H7 (cell line): Measurements from ENCODE around the gene RCN1. TPM values are rescaled to one million over a fixed set of nuclear protein-coding genes. Genes with fewer than 3 reads are reported as not detected.

Experiments
- DNase-seq: peaks from one replicate; pipeline ENCODE4 v3.0.0; 2012
- H3K27me3 ChIP-seq: 2 replicates; pipeline ENCODE4 v1.6.0; 2011; ENCODE audit warnings: mild to moderate bottlenecking, low read length; ENCODE audit not compliant: control insufficient read depth, insufficient read depth
- H3K36me3 ChIP-seq: replicated peaks from 2 replicates; pipeline ENCODE4 v1.5.1; 2011; ENCODE audit warnings: low read length; ENCODE audit not compliant: control insufficient read depth, insufficient read depth
- H3K4me3 ChIP-seq: 2 replicates; pipeline ENCODE4 v1.5.1; 2011; ENCODE audit warnings: low read depth, mild to moderate bottlenecking, control low read depth, low read length, moderate library complexity; ENCODE audit not compliant: insufficient read depth
- total RNA-seq: library from RNA; depleted of rRNA; stranded (reverse); fragments of >200 nt; shearing (Covaris generic); gene quantifications from 2 replicates; pipeline ENCODE4 v1.2.3, GENCODE V29; 2014

The RCN1 gene
- total RNA-seq, 1 experiment from 2014 or later, result 84.2 TPM

DNA sequence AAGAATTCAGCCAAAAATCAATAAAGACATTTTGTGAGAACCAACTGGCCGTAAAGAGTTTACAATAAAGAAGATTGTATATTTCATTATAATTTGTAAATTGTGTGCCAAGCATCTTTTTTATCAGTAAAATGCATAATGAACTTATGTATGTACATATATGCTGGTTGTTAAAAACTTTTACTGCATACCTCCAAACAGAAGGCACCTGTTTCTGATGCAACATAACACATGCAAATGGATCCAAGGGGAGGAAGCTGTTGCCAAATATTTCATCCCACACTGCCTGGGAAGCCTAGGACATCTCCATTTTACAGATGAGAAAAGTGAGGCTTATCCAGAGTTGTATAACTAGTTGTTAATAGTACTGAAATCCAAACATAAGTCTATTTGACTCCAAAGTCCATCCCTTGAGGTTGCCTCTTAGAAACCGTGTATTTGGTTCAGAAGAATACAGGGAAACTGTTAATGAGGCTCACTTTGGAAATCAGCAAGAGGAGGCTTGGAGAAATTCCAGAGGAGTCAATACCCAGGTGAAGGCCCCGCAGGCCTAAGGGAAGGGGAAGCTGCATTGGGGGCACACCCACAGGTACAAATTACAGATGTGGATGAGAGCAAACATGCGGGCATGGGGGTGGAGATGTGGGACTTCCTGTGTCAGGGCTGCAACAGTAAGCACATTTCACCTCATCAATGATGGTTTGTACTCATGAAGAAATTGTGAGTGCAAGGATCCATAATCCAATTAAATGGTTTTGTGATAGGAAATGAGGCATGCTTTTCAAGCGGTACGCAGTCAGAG is 51.1 kb downstream of the RCN1 start:
- Histone ChIP-seq H3K27me3 (no peaks in the 10 kb centered on the region), H3K36me3 (no peaks in the 10 kb centered on the region), H3K4me3 (no peak overlapping the region)
- no peak for DNase-seq

DNA sequence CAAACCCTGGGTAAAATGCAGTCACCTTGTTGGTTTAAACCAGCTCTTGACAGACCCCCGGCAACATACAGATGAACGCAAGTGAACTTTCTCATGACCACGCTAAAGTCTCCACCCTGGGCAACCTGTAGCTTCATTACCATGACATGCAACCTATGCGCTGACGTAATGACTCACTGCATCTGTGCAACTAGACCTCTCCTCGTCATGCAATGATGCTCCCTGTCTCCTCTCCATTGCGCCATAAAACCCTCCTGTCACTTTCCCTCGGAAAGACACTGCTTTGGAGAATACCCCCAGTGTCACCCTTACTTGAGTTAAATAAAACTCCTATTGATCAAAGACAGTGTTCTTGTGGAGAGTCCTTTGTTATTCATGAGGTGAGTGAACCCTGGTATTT is 52.5 kb downstream of the RCN1 start:
- H3K27me3 ChIP-seq, result no peaks in the 10 kb centered on the region
- H3K36me3 ChIP-seq, result no peaks in the 10 kb centered on the region
- no peak for DNase-seq
- no peak overlapping the region for H3K4me3 ChIP-seq

DNA sequence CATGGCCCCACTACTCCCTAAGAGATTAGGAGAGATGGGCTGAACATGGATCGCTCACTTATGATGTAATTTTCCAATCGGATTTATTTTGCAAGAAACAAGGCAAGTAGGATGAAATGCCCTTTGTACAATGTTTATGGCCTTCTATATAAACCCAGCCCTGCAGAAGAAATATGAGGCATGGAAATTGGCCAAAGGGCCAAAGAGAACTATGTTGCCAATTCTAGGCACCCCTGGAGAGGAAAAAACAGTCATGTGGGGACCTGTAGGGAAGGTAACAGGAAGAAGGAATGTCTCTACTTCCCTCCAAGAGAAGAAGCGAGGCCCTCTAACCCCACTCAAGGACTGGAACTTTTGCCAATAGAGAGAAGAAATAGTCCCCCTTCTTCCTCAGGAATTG is 54.4 kb downstream of the RCN1 start:
- Histone ChIP-seq H3K27me3 (no peaks in the 10 kb centered on the region), H3K4me3 (no peak overlapping the region), H3K36me3 (no peaks in the 10 kb centered on the region)
- no peak for DNase-seq

DNA sequence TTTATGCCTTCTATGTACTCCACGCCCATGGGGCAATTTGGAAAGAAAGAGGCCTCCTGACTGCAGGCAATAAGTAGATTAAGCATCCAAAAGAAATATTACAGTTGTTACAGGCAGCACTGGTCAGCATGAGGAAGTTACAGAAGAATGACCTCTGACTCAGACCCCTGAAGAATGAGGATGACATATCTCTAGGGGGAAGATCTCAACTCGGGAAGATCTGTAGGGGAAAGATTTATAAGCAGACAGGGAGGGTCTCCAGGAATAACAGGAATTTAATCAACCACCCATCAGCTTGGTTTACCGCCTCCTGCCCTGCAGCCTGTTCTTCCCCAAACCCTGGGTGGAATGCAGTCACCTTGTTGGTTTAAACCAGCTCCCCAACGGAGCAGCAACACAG is 58.0 kb downstream of the RCN1 start:
- H3K4me3 ChIP-seq, result no peak overlapping the region
- no peak for DNase-seq
- no peaks in the 10 kb centered on the region for H3K27me3 ChIP-seq
- no peaks in the 10 kb centered on the region for H3K36me3 ChIP-seq

DNA sequence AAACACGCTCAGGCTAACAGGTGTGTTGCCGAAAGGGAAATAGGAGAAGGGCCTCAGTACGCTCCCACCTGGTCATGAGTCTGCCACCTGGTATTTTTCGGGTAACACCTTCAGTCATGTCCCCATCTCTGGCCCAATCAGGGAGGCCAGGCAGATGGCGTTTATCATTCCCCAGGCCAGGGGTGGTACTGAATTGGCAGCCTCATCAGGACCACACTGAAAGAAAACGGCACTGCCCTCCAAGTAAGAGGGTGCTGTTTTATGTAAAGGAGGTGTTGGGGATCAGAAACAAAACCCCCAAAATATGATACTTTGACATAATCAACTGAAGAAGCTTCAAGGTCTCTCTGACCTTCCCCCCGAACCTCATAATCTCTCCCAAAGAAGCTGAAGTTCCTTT is 58.9 kb downstream of the RCN1 start:
- Histone ChIP-seq H3K36me3 (no peaks in the 10 kb centered on the region), H3K4me3 (no peak overlapping the region), H3K27me3 (no peaks in the 10 kb centered on the region)
- no peak for DNase-seq

DNA sequence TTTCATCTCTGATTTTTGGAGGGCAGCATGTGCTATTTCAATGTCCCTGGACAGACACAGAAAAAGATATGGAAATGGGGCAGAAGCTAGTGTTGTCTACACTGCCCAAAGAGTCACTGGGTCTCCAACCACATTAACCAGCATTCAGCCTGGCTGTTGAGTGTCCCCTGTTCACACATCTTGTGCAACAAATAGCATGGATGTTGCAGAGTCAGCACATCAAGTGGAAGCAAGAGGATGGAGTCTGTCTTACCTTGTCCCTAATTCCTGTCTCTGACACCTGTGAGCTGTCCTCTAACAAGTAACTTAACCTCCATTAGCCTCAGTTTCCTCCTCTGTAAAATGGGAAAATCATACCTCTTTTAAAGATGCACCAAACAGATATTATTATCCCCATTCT is 60.2 kb downstream of the RCN1 start:
- H3K4me3 ChIP-seq, result no peak overlapping the region
- DNase-seq, result no peak
- H3K36me3 ChIP-seq, result no peaks in the 10 kb centered on the region
- no peaks in the 10 kb centered on the region for H3K27me3 ChIP-seq

DNA sequence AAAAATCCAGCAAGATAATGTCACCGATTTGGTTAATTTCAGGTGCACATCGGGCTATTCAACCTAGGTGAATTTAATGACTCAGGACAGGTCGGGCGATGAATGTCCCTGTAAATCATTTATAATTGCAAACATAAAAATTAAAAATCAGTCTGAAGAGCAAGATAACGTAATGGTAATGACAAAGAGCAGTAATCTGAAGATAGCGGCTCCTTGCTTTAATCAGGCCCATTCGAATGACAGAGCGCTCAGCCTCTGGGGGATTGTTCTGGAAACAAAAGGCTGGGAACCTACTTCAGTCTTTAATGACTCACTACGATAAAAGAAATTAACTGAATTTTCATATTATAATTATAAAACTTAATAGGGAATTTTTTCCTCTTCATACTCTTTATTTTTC is 61.3 kb downstream of the RCN1 start:
- no peak for DNase-seq
- H3K27me3 ChIP-seq, result no peaks in the 10 kb centered on the region
- H3K36me3 ChIP-seq, result no peaks in the 10 kb centered on the region
- no peak overlapping the region for H3K4me3 ChIP-seq

DNA sequence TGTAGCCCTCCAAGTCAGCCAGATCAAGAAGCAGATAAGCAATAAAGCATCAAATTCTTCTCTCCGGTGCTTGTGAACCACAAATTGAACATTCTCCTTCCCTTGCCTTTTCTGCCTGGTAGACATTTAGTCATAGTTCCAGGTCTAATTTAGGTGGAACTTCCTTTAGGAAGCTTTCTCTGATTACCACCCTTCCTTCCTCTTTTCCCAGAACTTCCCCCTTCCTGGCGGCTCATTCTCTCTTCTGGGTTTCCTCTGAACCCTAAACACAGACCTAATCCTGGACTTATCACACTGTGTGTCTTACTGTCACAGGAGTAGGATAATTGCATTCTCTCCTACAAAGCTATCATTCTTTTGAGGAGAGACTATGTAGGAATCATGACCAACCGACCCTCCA is 61.9 kb downstream of the RCN1 start:
- H3K36me3 ChIP-seq, result no peaks in the 10 kb centered on the region
- no peak for DNase-seq
- no peak overlapping the region for H3K4me3 ChIP-seq
- H3K27me3 ChIP-seq, result no peaks in the 10 kb centered on the region

DNA sequence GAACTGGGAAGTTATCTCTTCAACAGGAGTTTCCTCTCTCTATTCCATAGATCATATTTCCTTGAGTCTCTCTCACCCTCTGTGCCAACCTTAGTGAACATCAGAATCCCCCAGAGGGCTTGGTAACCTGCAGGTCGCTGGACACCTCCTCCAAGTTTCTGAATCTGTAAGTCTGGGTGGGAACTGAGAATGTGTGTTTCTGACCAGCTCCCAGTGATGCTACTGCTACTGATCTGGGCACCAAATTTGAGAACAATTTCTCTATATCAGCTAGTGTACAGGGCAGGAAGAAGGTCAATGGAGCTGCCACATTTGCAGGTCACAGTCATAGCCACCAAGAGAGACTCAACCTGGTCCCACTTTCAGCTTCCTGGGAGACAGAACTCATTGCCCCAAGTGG is 62.9 kb downstream of the RCN1 start:
- no peaks in the 10 kb centered on the region for H3K36me3 ChIP-seq
- DNase-seq, result no peak
- H3K4me3 ChIP-seq, result no peak overlapping the region
- no peaks in the 10 kb centered on the region for H3K27me3 ChIP-seq

DNA sequence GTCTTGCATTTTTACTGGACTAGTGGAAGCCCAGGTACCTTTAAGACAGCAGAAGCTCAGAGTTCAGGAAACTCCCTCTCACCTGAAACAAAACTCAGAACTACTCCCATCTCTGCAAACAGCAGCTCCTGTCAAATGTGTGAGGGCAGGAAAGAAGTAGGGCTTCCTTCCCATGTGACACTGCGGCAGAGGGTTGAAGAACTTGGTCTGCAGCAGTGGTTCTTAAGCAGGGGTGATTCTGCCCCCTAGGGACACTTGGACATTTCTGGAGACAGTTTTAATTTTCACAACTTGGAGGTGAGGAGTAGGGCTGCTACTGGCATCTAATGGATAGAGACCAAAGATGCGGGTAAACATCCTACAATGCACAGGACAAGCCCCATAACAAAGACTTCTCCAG is 63.4 kb downstream of the RCN1 start:
- DNase-seq, result no peak
- H3K4me3 ChIP-seq, result no peak overlapping the region
- no peaks in the 10 kb centered on the region for H3K36me3 ChIP-seq
- H3K27me3 ChIP-seq, result no peaks in the 10 kb centered on the region
